ENCODE results near the gene DCTN1.

The DCTN1 gene

GRCh38 chr2:74317701-74318100 is 62.4 kb downstream of the DCTN1 start:
- TF ChIP-seq, protein P1, sequence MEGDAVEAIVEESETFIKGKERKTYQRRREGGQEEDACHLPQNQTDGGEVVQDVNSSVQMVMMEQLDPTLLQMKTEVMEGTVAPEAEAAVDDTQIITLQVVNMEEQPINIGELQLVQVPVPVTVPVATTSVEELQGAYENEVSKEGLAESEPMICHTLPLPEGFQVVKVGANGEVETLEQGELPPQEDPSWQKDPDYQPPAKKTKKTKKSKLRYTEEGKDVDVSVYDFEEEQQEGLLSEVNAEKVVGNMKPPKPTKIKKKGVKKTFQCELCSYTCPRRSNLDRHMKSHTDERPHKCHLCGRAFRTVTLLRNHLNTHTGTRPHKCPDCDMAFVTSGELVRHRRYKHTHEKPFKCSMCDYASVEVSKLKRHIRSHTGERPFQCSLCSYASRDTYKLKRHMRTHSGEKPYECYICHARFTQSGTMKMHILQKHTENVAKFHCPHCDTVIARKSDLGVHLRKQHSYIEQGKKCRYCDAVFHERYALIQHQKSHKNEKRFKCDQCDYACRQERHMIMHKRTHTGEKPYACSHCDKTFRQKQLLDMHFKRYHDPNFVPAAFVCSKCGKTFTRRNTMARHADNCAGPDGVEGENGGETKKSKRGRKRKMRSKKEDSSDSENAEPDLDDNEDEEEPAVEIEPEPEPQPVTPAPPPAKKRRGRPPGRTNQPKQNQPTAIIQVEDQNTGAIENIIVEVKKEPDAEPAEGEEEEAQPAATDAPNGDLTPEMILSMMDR (conservative IDR thresholded peaks at IDR 0.05): no peak

GRCh38 chr2:74316627-74317295 is 63.4 kb downstream of the DCTN1 start:
- H3K27ac ChIP-seq: no peak overlapping the region

More at GRCh38 chr2:74317701-74318100, 62.4 kb downstream of the DCTN1 start:
- peak overlapping the region; percentile 7; the same call in 1 of the 2 replicates for H3K27ac ChIP-seq

GRCh38 chr2:74314107-74314506 is 66.0 kb downstream of the DCTN1 start:
- TF ChIP-seq, protein P1 (conservative IDR thresholded peaks at IDR 0.05): no peak
- H3K27ac ChIP-seq: no peak overlapping the region

More at GRCh38 chr2:74316627-74317295, 63.4 kb downstream of the DCTN1 start:
- TF ChIP-seq, protein P1 (conservative IDR thresholded peaks at IDR 0.05): no peak

- TF ChIP-seq, protein P1 (conservative IDR thresholded peaks at IDR 0.05): no peak
These were observed 66.6 kb downstream of the DCTN1 start for GRCh38 chr2:74313497-74313896.

DNA sequence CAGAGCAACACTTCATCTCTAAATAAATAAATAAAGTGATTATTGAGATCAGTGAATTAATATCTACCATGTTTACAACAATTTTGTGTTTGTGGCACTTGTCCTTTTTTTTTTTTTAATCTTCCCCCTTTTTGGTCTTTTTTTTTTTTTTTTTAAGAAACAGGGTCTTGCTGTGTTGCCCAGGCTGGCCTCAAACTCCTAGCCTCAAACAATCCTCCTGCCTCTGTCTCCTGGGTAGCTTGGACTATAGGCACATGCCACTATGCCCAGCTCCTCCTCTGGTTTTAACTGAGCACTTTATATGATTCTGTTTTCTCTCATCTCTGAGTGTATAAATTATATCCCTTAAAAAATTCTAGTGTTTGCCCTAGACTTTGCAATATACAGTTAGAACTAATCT is 67.2 kb downstream of the DCTN1 start:
- H3K27ac ChIP-seq: no peak overlapping the region
- TF ChIP-seq, protein P1 (conservative IDR thresholded peaks at IDR 0.05): no peak

More at GRCh38 chr2:74313497-74313896, 66.6 kb downstream of the DCTN1 start:
- no peak overlapping the region for H3K27ac ChIP-seq
